Measurements from ENCODE around the gene SOCS1. TPM values are rescaled to one million over a fixed set of nuclear protein-coding genes. Genes with fewer than 3 reads are reported as not detected.
A peak's percentile ranks its signal among the peaks of the same experiment; 100 is the strongest.

SOCS1 gene
- total and polyA plus RNA-seq, 2 experiments from 2014 or later, result 84.7 to 104 TPM

- H3K27me3 ChIP-seq (ENCODE audit: insufficient read depth), result no peaks in the 10 kb centered on the region
- peaks cover 8% of the 10 kb centered on the region for H3K4me1 Mint-ChIP-seq
- H2AFZ ChIP-seq, result 0 out of 2 replicates have a peak overlapping the region, but pooled peaks have one; percentile 24
- no peak overlapping the region for H3K4me3 Mint-ChIP-seq
- no peaks in the 10 kb centered on the region for H4K20me1 ChIP-seq (replicated peaks; ENCODE audit: insufficient read depth)
- 0 out of 2 replicates have a peak, but pooled peaks cover 6% of the 10 kb centered on the region for H3F3A ChIP-seq (replicated peaks; ENCODE audit: low read depth)
- no peak overlapping the region for H3K4me2 ChIP-seq
- no peak for DNase-seq (ENCODE audit: low spot score)
- H3K4me1 ChIP-seq (ENCODE audit: insufficient read depth), result peaks cover 9% of the 10 kb centered on the region; the same call in 1 of the 2 replicates
- H3K27ac Mint-ChIP-seq, result no peak overlapping the region
- H3K4me3 ChIP-seq, result no peak overlapping the region
- TF ChIP-seq CTCF (conservative IDR thresholded peaks at IDR 0.05; ENCODE audit: low read depth in 2 of 2) (no peak), ZNF114 (CRISPR knock-in tag; IDR thresholded peaks at IDR 0.05) (no peak), ETS1 (IDR thresholded peaks at IDR 0.05) (no peak), CREB1 (CRISPR knock-in tag; IDR thresholded peaks at IDR 0.05; ENCODE audit: low read depth) (no peak), STAT1 (IDR thresholded peaks at IDR 0.05; ENCODE audit: unreplicated experiment) (no peak), NANOG (IDR thresholded peaks at IDR 0.05; ENCODE audit: borderline replicate concordance) (no peak), ZNF331 (CRISPR knock-in tag; IDR thresholded peaks at IDR 0.05; ENCODE audit: low read depth) (no peak), EZH2 (IDR thresholded peaks at IDR 0.05; ENCODE audit: low read depth, unreplicated experiment) (no peak), ZNF462 (CRISPR knock-in tag; IDR thresholded peaks at IDR 0.05) (no peak), JUNB (IDR thresholded peaks at IDR 0.05; ENCODE audit: unreplicated experiment) (no peak), REST (IDR thresholded peaks at IDR 0.05; ENCODE audit: unreplicated experiment) (no peak), EZH2phosphoT487 (IDR thresholded peaks at IDR 0.05; ENCODE audit: unreplicated experiment) (no peak), POLR2AphosphoS5 (IDR thresholded peaks at IDR 0.05; ENCODE audit: low read depth) (no peak)
- peaks cover 13% of the 10 kb centered on the region for H3K27me3 Mint-ChIP-seq (ENCODE audit: insufficient read depth, low read depth, poor library complexity)
- H3K27ac ChIP-seq (ENCODE audit: low read depth), result no peak overlapping the region
- no peaks in the 10 kb centered on the region for H3K36me3 ChIP-seq (ENCODE audit: insufficient read depth)
- no peaks in the 10 kb centered on the region for H3K9me3 Mint-ChIP-seq
- no peaks in the 10 kb centered on the region for H3K36me3 Mint-ChIP-seq (ENCODE audit: low read depth)
- H3K79me2 ChIP-seq (replicated peaks; ENCODE audit: insufficient read depth), result no peaks in the 10 kb centered on the region
- H3K9me2 ChIP-seq (ENCODE audit: insufficient read depth), result no peaks in the 10 kb centered on the region
- no peak for ATAC-seq
These were observed 24.5 kb downstream of the SOCS1 start for GRCh38 chr16:11231367-11231970.
